HepG2 (cell line): ENCODE data around the gene SUPT6H. TPM values are rescaled to one million over a fixed set of nuclear protein-coding genes. Genes with fewer than 3 reads are reported as not detected.

ENCODE experiments used
- CSRNP1 ChIP-seq: sonication (generic); formaldehyde crosslinking; IDR thresholded peaks from 2 replicates; pipeline ENCODE4 v1.8.1; 2023; ENCODE audit warnings: mild to moderate bottlenecking, missing genetic modification reagents
- FOSL1 ChIP-seq: sonication (generic); formaldehyde crosslinking; IDR thresholded peaks from 2 replicates; pipeline ENCODE4 v1.9.0; 2021; ENCODE audit warnings: missing genetic modification reagents, borderline replicate concordance
- JUNB ChIP-seq: sonication (generic); formaldehyde crosslinking; IDR thresholded peaks from 2 replicates; pipeline ENCODE4 v1.8.0; 2022; ENCODE audit warnings: missing genetic modification reagents, mild to moderate bottlenecking, borderline replicate concordance
- NFKB2 ChIP-seq: sonication (generic); formaldehyde crosslinking; IDR thresholded peaks from 2 replicates; pipeline ENCODE4 v1.4.0; 2020; ENCODE audit warnings: missing genetic modification reagents, borderline replicate concordance
- POLR2G ChIP-seq: fragments of 200-400 bp; formaldehyde crosslinking; IDR thresholded peaks from 2 replicates; pipeline ENCODE4 v1.6.1; 2018; ENCODE audit warnings: mild to moderate bottlenecking, low read depth, low read length, moderate library complexity
- RELA ChIP-seq: sonication (generic); formaldehyde crosslinking; IDR thresholded peaks from 2 replicates; pipeline ENCODE4 v1.4.0; 2020; ENCODE audit warnings: missing genetic modification reagents
- RERE ChIP-seq: IDR thresholded peaks from 2 replicates; pipeline ENCODE4 v1.6.1; 2016; ENCODE audit warnings: low read depth, missing genetic modification reagents, missing compliant biosample characterization
- SMAD9 ChIP-seq: sonication (generic); formaldehyde crosslinking; IDR thresholded peaks from 2 replicates; pipeline ENCODE4 v1.5.1; 2020; ENCODE audit warnings: mild to moderate bottlenecking, missing genetic modification reagents
- SMC3 ChIP-seq: IDR thresholded peaks from 2 replicates; pipeline ENCODE4 v1.6.1; 2011; ENCODE audit warnings: low read length, improper control_type of control experiment
- ZNF160 ChIP-seq: sonication (generic); formaldehyde crosslinking; IDR thresholded peaks from 2 replicates; pipeline ENCODE4 v1.8.0; 2022; ENCODE audit warnings: mild to moderate bottlenecking, inconsistent platforms, missing genetic modification reagents
- ZNF335 ChIP-seq: sonication (generic); formaldehyde crosslinking; IDR thresholded peaks from 2 replicates; pipeline ENCODE4 v1.4.0; 2020; ENCODE audit warnings: missing genetic modification reagents
- ZNF720 ChIP-seq: sonication (generic); formaldehyde crosslinking; IDR thresholded peaks from 2 replicates; pipeline ENCODE4 v1.4.0; 2020; ENCODE audit warnings: missing genetic modification reagents
- ZNF775 ChIP-seq: sonication (generic); formaldehyde crosslinking; IDR thresholded peaks from 2 replicates; pipeline ENCODE4 v1.4.0; 2020; ENCODE audit warnings: missing genetic modification reagents, mild to moderate bottlenecking, moderate library complexity, borderline replicate concordance
- polyA plus RNA-seq, 8 experiments: library from polyadenylated mRNA; depleted of rRNA in 3 of 8; stranded (reverse) in 7 of 8; unstranded in 1 of 8; fragments of >200 nt; fragmentation: Illumina TruSeq in 4 of 8; extraction: Trizol in 4 of 8; gene quantifications; 2 replicates each; pipeline versions ENCODE4 v1.2.1 to v1.2.3, GENCODE V29; 2011 to 2016; ENCODE audit warnings: low read depth in 4 of 8, missing spikeins in 1 of 8, mixed read lengths in 1 of 8; ENCODE audit not compliant: insufficient read depth in 1 of 8
- total RNA-seq, 5 experiments: library from RNA; depleted of rRNA; stranded (reverse); fragments of >200 nt; fragmentation: Illumina TruSeq; extraction: Trizol; gene quantifications; 2 replicates each; pipeline ENCODE4 v1.2.3, GENCODE V29; 2016; ENCODE audit warnings: low read depth in 1 of 5
- TF ChIP-seq, protein P1 (sequence below): IDR thresholded peaks from 2 replicates; pipeline ENCODE4 v1.6.1; 2016; ENCODE audit warnings: missing compliant biosample characterization, missing genetic modification reagents, borderline replicate concordance

SUPT6H gene
- total and polyA plus RNA-seq, 2 of the 13 experiments (the other 11 are each of a cell fraction or from before 2014, with no cell fraction given), result 32.7 to 39.9 TPM

GRCh38 chr17:28744104-28744971 is 82.3 kb downstream of the SUPT6H start (continued):
- no peak for TF ChIP-seq JUNB (CRISPR knock-in tag)
- no peak for TF ChIP-seq NFKB2 (CRISPR knock-in tag)
- no peak for TF ChIP-seq RELA (CRISPR knock-in tag)
- no peak for TF ChIP-seq ZNF160 (CRISPR knock-in tag)
- no peak for TF ChIP-seq RERE (CRISPR knock-in tag)
- TF ChIP-seq SMAD9, result no peak
- no peak for TF ChIP-seq ZNF775
- no peak for TF ChIP-seq ZNF335 (CRISPR knock-in tag)
- TF ChIP-seq FOSL1 (CRISPR knock-in tag), result no peak
- no peak for TF ChIP-seq CSRNP1
- TF ChIP-seq, protein P1, sequence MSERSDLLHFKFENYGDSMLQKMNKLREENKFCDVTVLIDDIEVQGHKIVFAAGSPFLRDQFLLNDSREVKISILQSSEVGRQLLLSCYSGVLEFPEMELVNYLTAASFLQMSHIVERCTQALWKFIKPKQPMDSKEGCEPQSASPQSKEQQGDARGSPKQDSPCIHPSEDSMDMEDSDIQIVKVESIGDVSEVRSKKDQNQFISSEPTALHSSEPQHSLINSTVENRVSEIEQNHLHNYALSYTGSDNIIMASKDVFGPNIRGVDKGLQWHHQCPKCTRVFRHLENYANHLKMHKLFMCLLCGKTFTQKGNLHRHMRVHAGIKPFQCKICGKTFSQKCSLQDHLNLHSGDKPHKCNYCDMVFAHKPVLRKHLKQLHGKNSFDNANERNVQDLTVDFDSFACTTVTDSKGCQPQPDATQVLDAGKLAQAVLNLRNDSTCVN, result peak; percentile 35; the same call in 1 of the 2 replicates
- TF ChIP-seq ZNF720 (CRISPR knock-in tag), result no peak
- TF ChIP-seq POLR2G, result peak; percentile 82; the same call in 1 of the 2 replicates
- no peak for TF ChIP-seq SMC3
